Adrenal gland (tissue), 12 donors: ENCODE data around the gene ITGA3. TPM values are rescaled to one million over a fixed set of nuclear protein-coding genes. Genes with fewer than 3 reads are reported as not detected.

Experiments used
- DNase-seq, 7 donors: peaks; one replicate each; pipeline ENCODE4 v3.0.0-alpha.2; 2019 to 2020
- H3K27ac ChIP-seq, 5 donors: fragments of 200-600 bp; sonication (generic) in 4 of 5; 1 replicate in 3 of 5; 2 replicates in 2 of 5; pipeline versions ENCODE4 v1.5.1 to v1.8.0; 2016 to 2020; ENCODE audit warnings: mild to moderate bottlenecking in 1 of 5
- H3K27me3 ChIP-seq: fragments of 200-600 bp; 2 replicates; pipeline ENCODE4 v1.8.0; 2021
- H3K36me3 ChIP-seq, 2 donors: fragments of 200-600 bp; replicated peaks in 1 of 2; 1 replicate in 1 of 2; 2 replicates in 1 of 2; pipeline versions ENCODE4 v1.5.1 to v1.8.0; 2018 to 2022
- H3K4me1 ChIP-seq, 2 donors: fragments of 200-600 bp; replicated peaks in 1 of 2; 1 replicate in 1 of 2; 2 replicates in 1 of 2; pipeline versions ENCODE4 v1.5.1 to v1.8.0; 2018 to 2021
- H3K4me3 ChIP-seq, 4 donors: fragments of 200-600 bp; sonication (generic) in 3 of 4; one replicate each; pipeline ENCODE4 v1.5.1; 2016 to 2018
- H3K9me3 ChIP-seq, 3 donors: fragments of 200-600 bp; sonication (generic) in 1 of 3; replicated peaks in 1 of 3; 1 replicate in 2 of 3; 2 replicates in 1 of 3; pipeline versions ENCODE4 v1.5.1 to v1.8.0; 2016 to 2021
- POLR2A ChIP-seq, 2 donors: fragments of 450-650 bp; IDR thresholded peaks; one replicate each; pipeline ENCODE4 v1.6.1; 2017; ENCODE audit warnings: antibody characterized with exemption in 2 of 2, mild to moderate bottlenecking in 2 of 2, moderate library complexity in 1 of 2
- WGBS, 4 donors: extraction: QIAGEN DNeasy Blood & Tissue Kit in 2 of 4; methylation state at CpG; one replicate each; pipeline versions ENCODE4 v1.1.5 to v1.1.7; 2013 to 2017; 5-methylcytosine and 5-hydroxymethylcytosine counted together
- intact Hi-C, 2 donors: fragments of 100-400 bp; cut with DNase I; formaldehyde crosslinking; loops; one replicate each; pipeline versions ENCODE4 v1.14.1 to v1.15.0; 2022 to 2023
- polyA plus RNA-seq, 3 donors: library from polyadenylated mRNA; stranded (reverse); fragments of 200-250 nt in 2 of 3; fragments of 350-450 nt in 1 of 3; fragmentation: Illumina TruSeq in 1 of 3; extraction: RNeasy Lipid Tissue Mini Kit (QIAGEN cat#74804) in 1 of 3; gene quantifications; one replicate each; pipeline ENCODE4 v1.2.3, GENCODE V29; 2013 to 2014
- total RNA-seq, 9 donors: library from RNA; depleted of rRNA in 4 of 9; stranded (reverse); fragments of >200 nt in 4 of 9; fragments of 120-200 nt in 1 of 9; fragmentation: NEBNext Ultra II Directional in 1 of 9; extraction: Animal tissue kit (Norgen Biotek cat#: 25700) in 1 of 9; gene quantifications; one replicate each; pipeline versions ENCODE4 v1.1.0 to v1.2.4, GENCODE V29; 2013 to 2023
- TF ChIP-seq, protein P1 (sequence below), 6 experiments: fragments of 450-650 bp in 4 of 6; fragments of 200-600 bp in 2 of 6; sonication (generic) in 1 of 6; IDR thresholded peaks; 1 replicate in 5 of 6; 2 replicates in 1 of 6; pipeline versions ENCODE4 v1.5.1 to v1.8.0; 2016 to 2021; ENCODE audit warnings: antibody characterized with exemption in 6 of 6, mild to moderate bottlenecking in 2 of 6, moderate library complexity in 1 of 6
- donor health status: healthy with polysubstance abuse.
- donor health status: Bipolar disorder and iron deficiency.
- donor health status: DM: yes; HTN: yes; CAD: no.
- donor health status: DM: no; HTN: no; CAD: no.
- donor health status: DM: no; HTN: no; CAD: no.
- donor health status: DM: yes; HTN: yes; CAD: no.

Gene ITGA3
- total and polyA plus RNA-seq, 12 donors: 20.9 to 206 (median 131) TPM

GRCh38 chr17:50130559-50131305 is 74.8 kb downstream of the ITGA3 start:
- Histone ChIP-seq H3K9me3 (no peaks in the 10 kb centered on the region), H3K27ac (no peak overlapping the region), H3K36me3 (peaks cover 0 to 18% of the 10 kb centered on the region in 2 donors), H3K4me1 (peaks cover 24 to 25% of the 10 kb centered on the region in 2 donors), H3K27me3 (no peaks in the 10 kb centered on the region), H3K4me3 (peak overlapping the region in 1 of 4 donors; percentile 68)
- intact Hi-C loops: no loop called here
- no peak for TF ChIP-seq POLR2A (IDR thresholded peaks at IDR 0.05)
- TF ChIP-seq, protein P1, sequence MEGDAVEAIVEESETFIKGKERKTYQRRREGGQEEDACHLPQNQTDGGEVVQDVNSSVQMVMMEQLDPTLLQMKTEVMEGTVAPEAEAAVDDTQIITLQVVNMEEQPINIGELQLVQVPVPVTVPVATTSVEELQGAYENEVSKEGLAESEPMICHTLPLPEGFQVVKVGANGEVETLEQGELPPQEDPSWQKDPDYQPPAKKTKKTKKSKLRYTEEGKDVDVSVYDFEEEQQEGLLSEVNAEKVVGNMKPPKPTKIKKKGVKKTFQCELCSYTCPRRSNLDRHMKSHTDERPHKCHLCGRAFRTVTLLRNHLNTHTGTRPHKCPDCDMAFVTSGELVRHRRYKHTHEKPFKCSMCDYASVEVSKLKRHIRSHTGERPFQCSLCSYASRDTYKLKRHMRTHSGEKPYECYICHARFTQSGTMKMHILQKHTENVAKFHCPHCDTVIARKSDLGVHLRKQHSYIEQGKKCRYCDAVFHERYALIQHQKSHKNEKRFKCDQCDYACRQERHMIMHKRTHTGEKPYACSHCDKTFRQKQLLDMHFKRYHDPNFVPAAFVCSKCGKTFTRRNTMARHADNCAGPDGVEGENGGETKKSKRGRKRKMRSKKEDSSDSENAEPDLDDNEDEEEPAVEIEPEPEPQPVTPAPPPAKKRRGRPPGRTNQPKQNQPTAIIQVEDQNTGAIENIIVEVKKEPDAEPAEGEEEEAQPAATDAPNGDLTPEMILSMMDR (IDR thresholded peaks at IDR 0.05): no peak
- WGBS, 4 donors: 61 to 79% (median 68%) methylated on average over 10 to 19 of the region's 19 CpGs
- peak in 3 of 7 donors; percentile 11 to 61 (median 19) for DNase-seq

GRCh38 chr17:50132104-50132794 is 76.3 kb downstream of the ITGA3 start:
- Histone ChIP-seq H3K4me1 (peaks cover 24% of the 10 kb centered on the region in 2 donors), H3K27me3 (no peaks in the 10 kb centered on the region), H3K27ac (peak overlapping the region in 4 of 5 donors; percentile 65 to 82 (median 72)), H3K9me3 (no peaks in the 10 kb centered on the region), H3K4me3 (no peak overlapping the region), H3K36me3 (peaks cover 0 to 33% of the 10 kb centered on the region in 2 donors)
- TF ChIP-seq, protein P1 (IDR thresholded peaks at IDR 0.05): no peak
- no peak for TF ChIP-seq POLR2A (IDR thresholded peaks at IDR 0.05)
- 68 to 76% (median 74%) methylated on average over 2 to 6 of the region's 6 CpGs for WGBS, 4 donors
- intact Hi-C loops: no loop called here
- peak in 2 of 7 donors; percentile 14 to 31 for DNase-seq

DNA sequence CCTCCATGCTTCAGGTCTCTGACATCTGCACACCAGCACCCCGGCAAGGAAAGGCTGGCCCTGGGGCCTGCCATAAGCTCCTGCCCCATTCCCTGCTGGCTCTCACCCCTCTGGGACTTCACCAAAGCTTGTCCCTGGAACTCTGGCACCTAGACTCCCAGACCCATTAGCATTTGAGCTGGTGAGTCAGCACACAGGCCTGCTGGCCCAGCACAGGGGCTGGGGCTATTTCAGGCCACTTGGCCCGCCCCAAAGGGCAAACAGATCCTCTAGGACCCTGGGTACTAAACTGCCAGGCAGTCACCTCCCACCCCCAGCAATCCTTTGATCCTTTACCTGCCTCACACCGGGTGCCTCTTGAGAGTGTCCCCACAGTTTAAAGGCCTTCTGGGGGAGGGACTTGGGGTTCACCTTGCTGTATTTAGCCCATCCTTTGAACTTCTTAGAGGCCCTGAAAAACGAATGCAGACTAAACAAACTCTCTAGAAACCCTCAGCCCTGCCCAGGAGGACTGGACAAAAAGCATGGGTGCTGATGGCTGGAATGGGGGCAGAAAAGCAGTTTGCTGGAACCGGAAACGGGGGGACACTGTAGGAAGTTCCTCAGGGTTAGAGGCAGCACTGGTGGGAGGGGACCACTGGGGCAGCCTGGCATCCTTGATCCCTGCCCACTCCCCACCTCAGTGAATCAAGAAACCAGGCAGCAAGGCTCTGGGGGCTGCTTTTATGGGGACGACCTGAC is 77.3 kb downstream of the ITGA3 start:
- TF ChIP-seq, protein P1 (IDR thresholded peaks at IDR 0.05): no peak
- TF ChIP-seq POLR2A (IDR thresholded peaks at IDR 0.05): no peak
- WGBS, 4 donors: 35 to 58% (median 41%) methylated on average over 6 to 7 of the region's 7 CpGs
- Histone ChIP-seq H3K36me3 (peaks cover 0 to 42% of the 10 kb centered on the region in 2 donors), H3K4me3 (no peak overlapping the region), H3K9me3 (no peaks in the 10 kb centered on the region), H3K27ac (peak overlapping the region; percentile 60 to 82 (median 67)), H3K27me3 (no peaks in the 10 kb centered on the region), H3K4me1 (peaks cover 21 to 24% of the 10 kb centered on the region in 2 donors)
- intact Hi-C loops: no loop called here
- DNase-seq: peak; percentile 68 to 87 (median 87)

GRCh38 chr17:50133769-50134099 is 77.8 kb downstream of the ITGA3 start:
- Histone ChIP-seq H3K27me3 (no peaks in the 10 kb centered on the region), H3K27ac (peak overlapping the region in 4 of 5 donors; percentile 65 to 82 (median 72)), H3K9me3 (no peaks in the 10 kb centered on the region), H3K4me3 (no peak overlapping the region), H3K4me1 (peaks cover 21 to 24% of the 10 kb centered on the region in 2 donors), H3K36me3 (peaks cover 0 to 48% of the 10 kb centered on the region in 2 donors)
- TF ChIP-seq, protein P1 (IDR thresholded peaks at IDR 0.05): no peak
- TF ChIP-seq POLR2A (IDR thresholded peaks at IDR 0.05): no peak
- DNase-seq: peak in 5 of 7 donors; percentile 14 to 41 (median 37)
- intact Hi-C loops: no loop called here
- WGBS, 4 donors: 35 to 76% (median 41%) methylated on average over 2 to 16 of the region's 16 CpGs
